SHP77 (cell line): ENCODE data around the gene HIRIP3.
A peak's percentile ranks its signal among the peaks of the same experiment; 100 is the strongest.
"Not testable (repeated sequence)": the region's sequence is repeated elsewhere in the genome, so short reads cannot be mapped to it uniquely, and the experiment has no call there.

Source experiments
- DNase-seq, 2 experiments: peaks; one replicate each; lab custom pipeline; 2025; lab: John Stamatoyannopoulos, UW

Gene HIRIP3

GRCh38 chr16:29995324-29995910 lies at the start of gene HIRIP3:
Gene HIRIP3 (minus strand): TSS chr16:29995617. CDS start chr16:29995605, 12 bp downstream.
- DNase-seq = peak; percentile 89 to 91

GRCh38 chr16:30041841-30042240 lies 46.4 kb upstream of the HIRIP3 start:
- DNase-seq = peak; percentile 25 to 36

- not testable (repeated sequence) for DNase-seq
Observed at GRCh38 chr16:30040690-30041089, 45.3 kb upstream of the HIRIP3 start.

- DNase-seq = no peak
Observed at GRCh38 chr16:30040221-30040620, 44.8 kb upstream of the HIRIP3 start.

- no peak for DNase-seq
Observed at GRCh38 chr16:30033270-30033669, 37.9 kb upstream of the HIRIP3 start.

GRCh38 chr16:30032083-30032819 lies 36.8 kb upstream of the HIRIP3 start:
- peak; percentile 77 to 93 for DNase-seq

GRCh38 chr16:30031477-30031918 lies 36.1 kb upstream of the HIRIP3 start:
- peak in 1 of 2 experiments; percentile 12 for DNase-seq

- peak; percentile 15 to 21 for DNase-seq
Observed at GRCh38 chr16:30030841-30031413, 35.5 kb upstream of the HIRIP3 start, which contains the start of gene TLCD3B. Gene TLCD3B (minus strand): TSS chr16:30031271. CDS start chr16:30030527, 744 bp downstream.

GRCh38 chr16:30030011-30030685 lies 34.7 kb upstream of the HIRIP3 start:
- DNase-seq = no peak

GRCh38 chr16:30028438-30029076 lies 33.1 kb upstream of the HIRIP3 start:
- no peak for DNase-seq

GRCh38 chr16:30027588-30028437 lies 32.4 kb upstream of the HIRIP3 start:
- no peak for DNase-seq

GRCh38 chr16:30026449-30026848 lies 31.0 kb upstream of the HIRIP3 start:
- DNase-seq = no peak

- DNase-seq = no peak
Observed at GRCh38 chr16:30025574-30025973, 30.2 kb upstream of the HIRIP3 start.

- DNase-seq = no peak
Observed at GRCh38 chr16:30025156-30025555, 29.7 kb upstream of the HIRIP3 start.

GRCh38 chr16:30024451-30024850 lies 29.0 kb upstream of the HIRIP3 start:
- DNase-seq = no peak

GRCh38 chr16:30023586-30023985 lies 28.2 kb upstream of the HIRIP3 start:
- no peak for DNase-seq

GRCh38 chr16:30022887-30023286 lies 27.5 kb upstream of the HIRIP3 start, which contains the start of gene C16orf92:
Gene C16orf92 (plus strand): TSS chr16:30023198. CDS start chr16:30023341, 143 bp downstream.
- DNase-seq = no peak

GRCh38 chr16:30018731-30019158 lies 23.3 kb upstream of the HIRIP3 start:
- no peak for DNase-seq

GRCh38 chr16:30017937-30018336 lies 22.5 kb upstream of the HIRIP3 start:
- not testable (repeated sequence) for DNase-seq

GRCh38 chr16:30017277-30017656 lies 21.9 kb upstream of the HIRIP3 start:
- no peak for DNase-seq
